ENCODE data around the gene APBB2. TPM values are rescaled to one million over a fixed set of nuclear protein-coding genes. Genes with fewer than 3 reads are reported as not detected.

Gene APBB2
- total RNA-seq, 2 donors from 2014 or later, result 34.8 to 42.8 TPM

DNA sequence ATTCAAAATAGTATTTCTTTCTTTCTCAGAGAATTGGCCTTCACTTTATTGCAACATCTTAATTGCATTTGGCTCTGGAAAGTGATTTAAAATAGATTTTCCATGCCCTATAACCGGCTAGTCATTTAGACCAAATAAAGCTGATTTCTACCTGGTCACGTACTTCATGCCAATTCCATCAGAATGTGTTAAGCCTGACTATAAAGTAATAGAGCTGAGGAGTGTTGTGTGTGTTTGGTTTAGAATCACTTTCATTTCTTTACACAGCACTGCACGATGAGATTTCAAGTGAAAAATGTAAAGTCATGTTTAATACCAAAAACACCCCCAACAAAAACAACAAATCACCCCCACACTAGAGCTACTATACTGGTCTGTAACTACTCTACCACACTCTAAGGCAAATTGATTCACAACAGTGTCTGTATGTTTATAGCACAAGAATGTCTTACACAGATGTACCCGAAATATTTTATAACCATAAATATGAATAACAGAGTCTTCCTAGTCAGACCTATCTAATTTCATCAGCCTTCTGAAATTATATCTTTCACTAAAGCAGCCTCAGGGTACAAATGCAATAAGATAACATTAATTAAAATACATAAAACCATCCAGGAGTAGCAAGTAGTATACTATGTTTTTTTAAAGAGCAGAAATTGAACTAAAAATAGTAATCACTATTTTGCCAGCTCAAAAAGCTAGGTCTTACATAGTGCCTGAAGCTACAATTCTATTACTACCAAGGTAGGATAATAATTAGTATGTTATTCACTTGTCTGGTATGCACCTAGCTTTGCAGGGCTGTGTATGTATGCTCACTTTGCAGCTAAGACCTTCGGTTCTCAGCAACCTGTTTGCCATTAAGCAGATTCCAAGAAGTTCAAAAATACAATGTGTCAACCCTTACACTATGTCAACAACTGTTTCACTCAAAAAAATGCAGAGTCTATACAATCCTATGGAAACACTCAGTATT is 28.4 kb downstream of the APBB2 start:
- H3K9me3 ChIP-seq, result no peaks in the 10 kb centered on the region
- H3K27me3 ChIP-seq, result no peaks in the 10 kb centered on the region
- WGBS, 2 donors, result 33 to 36% methylated on average over 5 of the region's 5 CpGs
- TF ChIP-seq CTCF (IDR thresholded peaks at IDR 0.05), result no peak
- no peak for TF ChIP-seq POLR2A (IDR thresholded peaks at IDR 0.05)
- no peak overlapping the region for H3K27ac ChIP-seq
- H3K36me3 ChIP-seq (replicated peaks in 1 of 2; ENCODE audit: insufficient read depth in 1 of 2, low read depth in 2 of 2), result no peaks in the 10 kb centered on the region
- intact Hi-C loops (cut with DNase I), result no loop called here
- DNase-seq (no peak), ATAC-seq (no peak)
- no peak overlapping the region for H3K4me3 ChIP-seq
- H3K4me1 ChIP-seq, result peaks cover 20% of the 10 kb centered on the region

DNA sequence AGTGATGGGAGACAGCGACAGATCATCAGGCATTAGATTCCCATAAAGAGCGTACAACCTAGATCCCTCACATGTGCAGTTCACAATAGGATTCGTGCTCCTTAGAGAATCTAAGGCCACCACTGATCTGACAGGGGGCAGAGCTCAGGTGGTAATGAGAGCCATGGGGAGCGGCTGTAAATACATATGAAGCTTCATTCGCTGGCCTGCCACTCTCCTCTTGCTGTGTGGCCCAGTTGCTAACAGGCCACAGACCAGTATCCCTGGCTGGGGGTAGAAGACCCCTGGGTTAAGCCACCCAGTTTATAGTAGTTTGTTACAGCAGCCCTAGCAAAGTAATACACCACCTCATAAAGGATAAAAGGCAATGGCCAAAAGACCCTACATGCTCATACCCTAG is 30.3 kb downstream of the APBB2 start:
- no peaks in the 10 kb centered on the region for H3K9me3 ChIP-seq
- WGBS, 2 donors, result 81 to 98% methylated on average over 5 of the region's 5 CpGs
- no peak for ATAC-seq
- H3K4me1 ChIP-seq, result peaks cover 33% of the 10 kb centered on the region
- H3K27ac ChIP-seq, result no peak overlapping the region
- no peak for DNase-seq
- no peaks in the 10 kb centered on the region for H3K36me3 ChIP-seq (replicated peaks in 1 of 2; ENCODE audit: insufficient read depth in 1 of 2, low read depth in 2 of 2)
- H3K27me3 ChIP-seq, result no peaks in the 10 kb centered on the region
- intact Hi-C loops (cut with DNase I), result no loop called here
- no peak for TF ChIP-seq POLR2A (IDR thresholded peaks at IDR 0.05)
- H3K4me3 ChIP-seq, result no peak overlapping the region

DNA sequence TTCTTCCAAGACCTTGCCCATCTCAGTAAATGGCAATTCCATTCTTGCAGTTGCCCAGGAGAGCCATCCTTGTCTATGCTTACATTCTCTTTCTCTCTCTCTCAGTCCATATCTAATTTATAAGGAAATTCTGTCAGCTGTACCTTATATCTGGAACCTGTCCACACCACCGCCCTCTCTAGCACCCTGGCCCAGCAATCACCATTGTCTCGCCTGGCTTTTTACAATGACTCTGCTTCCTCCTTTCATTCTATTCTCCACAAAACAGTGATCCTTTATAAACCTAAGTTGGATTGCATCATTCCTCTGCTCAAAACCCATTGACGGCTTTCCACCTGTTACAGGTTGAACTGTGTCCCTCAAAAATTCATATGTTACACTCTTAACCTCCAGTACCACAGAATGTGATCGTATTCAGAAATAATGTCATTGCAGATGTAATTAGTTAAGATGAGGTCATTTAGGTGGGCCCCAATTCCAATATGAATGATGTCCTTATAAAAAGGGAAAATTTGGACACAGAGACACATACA is 31.3 kb downstream of the APBB2 start:
- Histone ChIP-seq H3K27me3 (no peaks in the 10 kb centered on the region), H3K36me3 (replicated peaks in 1 of 2; ENCODE audit: insufficient read depth in 1 of 2, low read depth in 2 of 2) (no peaks in the 10 kb centered on the region), H3K4me1 (peaks cover 42% of the 10 kb centered on the region), H3K9me3 (no peaks in the 10 kb centered on the region), H3K4me3 (no peak overlapping the region), H3K27ac (no peak overlapping the region)
- DNase-seq, result no peak
- ATAC-seq, result no peak
- no peak for TF ChIP-seq CTCF (IDR thresholded peaks at IDR 0.05)
- no peak for TF ChIP-seq POLR2A (IDR thresholded peaks at IDR 0.05)
- 87 to 96% methylated on average over 4 of the region's 4 CpGs for WGBS, 2 donors
- intact Hi-C loops (cut with DNase I), result no loop called here

GRCh38 chr4:41181037-41181436 is 33.3 kb downstream of the APBB2 start:
- no peak overlapping the region for H3K27ac ChIP-seq
- H3K4me1 ChIP-seq, result peaks cover 42% of the 10 kb centered on the region
- WGBS, 2 donors, result 95 to 96% methylated on average over 6 of the region's 6 CpGs

More at GRCh38 chr4:41181037-41181436, 33.3 kb downstream of the APBB2 start:
- H3K27me3 ChIP-seq, result no peaks in the 10 kb centered on the region
- no peak for ATAC-seq
- H3K36me3 ChIP-seq (replicated peaks in 1 of 2; ENCODE audit: insufficient read depth in 1 of 2, low read depth in 2 of 2), result no peaks in the 10 kb centered on the region
- TF ChIP-seq POLR2A (IDR thresholded peaks at IDR 0.05) (no peak), CTCF (IDR thresholded peaks at IDR 0.05) (no peak)
- DNase-seq, result no peak
- H3K9me3 ChIP-seq, result no peaks in the 10 kb centered on the region
- no peak overlapping the region for H3K4me3 ChIP-seq
- intact Hi-C loops (cut with DNase I), result no loop called here
